Mucosa of rectum (tissue), 2 donors: ENCODE data around the gene MICALL1.
A peak's percentile ranks its signal among the peaks of the same experiment; 100 is the strongest.

ENCODE experiments used
- H3K27ac ChIP-seq, 2 donors: one replicate each; pipeline ENCODE4 v1.7.0; 2013; ENCODE audit warnings: inconsistent platforms in 2 of 2, low read depth in 2 of 2, low read length in 2 of 2
- H3K27me3 ChIP-seq, 2 donors: one replicate each; pipeline ENCODE4 v1.7.0; 2013; ENCODE audit warnings: low read length in 2 of 2; ENCODE audit not compliant: control insufficient read depth in 2 of 2, insufficient read depth in 2 of 2
- H3K36me3 ChIP-seq, 2 donors: one replicate each; pipeline ENCODE4 v1.7.0; 2013; ENCODE audit warnings: low read length in 2 of 2; ENCODE audit not compliant: control insufficient read depth in 2 of 2, insufficient read depth in 2 of 2
- H3K4me1 ChIP-seq, 2 donors: one replicate each; pipeline ENCODE4 v1.7.0; 2013; ENCODE audit warnings: low read length in 2 of 2, mild to moderate bottlenecking in 1 of 2; ENCODE audit not compliant: control insufficient read depth in 2 of 2, insufficient read depth in 2 of 2
- H3K4me3 ChIP-seq, 2 donors: one replicate each; pipeline ENCODE4 v1.7.0; 2013; ENCODE audit warnings: low read length in 2 of 2
- H3K9ac ChIP-seq, 2 donors: one replicate each; pipeline ENCODE4 v1.7.0; 2013; ENCODE audit warnings: low read length in 2 of 2, low read depth in 1 of 2, mild to moderate bottlenecking in 1 of 2
- H3K9me3 ChIP-seq, 2 donors: one replicate each; pipeline ENCODE4 v1.7.0; 2013; ENCODE audit warnings: low read length in 2 of 2; ENCODE audit not compliant: control insufficient read depth in 2 of 2
- donor health status: healthy.
- donor health status: Normal muscosa, but diverticular disease.

MICALL1 gene

DNA sequence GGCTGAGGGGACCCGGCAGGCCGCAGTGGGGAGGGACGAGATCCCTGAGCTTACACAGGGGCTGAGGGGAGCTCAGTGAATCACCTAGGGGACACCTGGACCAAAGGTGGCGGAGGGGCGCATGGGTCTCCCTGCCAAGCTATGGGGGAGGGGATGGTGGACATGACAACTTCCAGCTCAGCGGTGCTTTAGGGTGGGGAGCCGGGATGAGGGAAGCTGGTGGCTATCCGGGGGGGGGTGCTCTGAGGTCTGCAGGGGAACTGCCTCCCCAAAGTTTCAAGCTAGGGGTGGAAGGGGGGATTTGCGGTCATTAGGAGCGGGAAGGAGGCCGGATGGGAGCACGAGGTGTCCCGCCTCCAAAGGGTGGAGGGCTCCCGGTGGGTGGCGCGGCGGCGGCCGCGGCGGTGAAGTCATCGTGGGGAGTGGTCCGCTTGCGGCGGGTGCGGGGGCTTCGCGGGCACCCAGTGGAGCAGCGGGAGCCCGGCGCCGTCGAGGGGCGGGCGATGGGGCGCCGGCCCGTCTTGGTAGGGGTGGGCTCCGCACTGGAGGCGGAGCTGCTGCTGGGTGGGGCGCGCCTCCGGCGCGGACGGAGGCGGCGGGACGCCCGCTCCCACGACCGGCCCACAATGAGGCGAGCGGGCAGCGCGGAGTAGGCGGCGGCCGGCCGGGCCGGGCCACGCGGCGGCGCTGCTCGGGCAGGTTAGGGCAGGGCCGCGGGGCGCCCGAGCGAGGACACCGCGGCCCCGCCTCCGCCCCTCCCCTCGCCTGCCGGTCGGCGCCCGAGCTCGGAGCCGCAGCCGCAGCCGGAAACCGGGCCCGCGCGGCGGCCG lies at the start of gene MICALL1:
Gene MICALL1, plus strand, starts transcription at position 764 of the 830 bp plus-strand sequence. CDS start 126 bp downstream, outside the sequence.
- Histone ChIP-seq H3K4me1 (peaks cover 9 to 16% of the 10 kb centered on the region in 2 donors), H3K27ac (peak within 1 kb of the TSS; percentile 68), H3K9ac (peak within 1 kb of the TSS; percentile 78 to 80), H3K4me3 (peak within 1 kb of the TSS; percentile 69 to 77), H3K9me3 (no peaks in the 10 kb centered on the region), H3K36me3 (peaks cover 0 to 3% of the 10 kb centered on the region in 2 donors), H3K27me3 (no peaks in the 10 kb centered on the region)

DNA sequence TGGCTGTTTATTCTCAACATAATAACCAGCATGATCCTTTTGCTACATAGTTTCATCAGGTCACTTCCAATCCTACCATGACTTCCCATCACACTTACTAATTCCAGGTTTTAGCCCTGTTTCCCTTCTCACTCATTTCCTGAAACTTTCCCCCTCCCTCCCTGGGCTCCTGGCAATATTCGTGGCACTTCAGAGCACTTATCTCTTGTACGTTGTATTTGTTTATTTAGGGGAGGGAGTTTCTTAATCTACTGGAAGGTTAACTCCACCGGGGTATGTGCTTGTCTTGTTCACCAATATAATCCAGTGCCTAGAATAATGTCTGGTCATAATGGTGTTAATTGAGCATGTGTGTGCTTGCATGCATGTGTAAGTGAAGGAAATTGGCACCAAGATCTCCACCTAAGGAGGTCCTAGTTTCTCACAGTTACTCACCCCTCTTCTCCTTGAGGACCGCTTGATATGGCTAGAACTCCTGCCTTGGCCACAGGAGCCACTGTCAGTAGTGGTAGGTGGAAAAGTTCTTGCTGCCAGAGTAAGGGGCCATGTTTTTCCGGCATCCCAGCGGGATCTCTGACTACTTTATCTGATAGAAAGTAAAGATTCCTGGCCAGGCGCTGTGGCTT lies 45.2 kb upstream of the MICALL1 start:
- H3K36me3 ChIP-seq = peaks cover 56 to 75% of the 10 kb centered on the region in 2 donors
- H3K27ac ChIP-seq = no peak overlapping the region
- peaks cover 0 to 2% of the 10 kb centered on the region in 2 donors for H3K4me1 ChIP-seq
- H3K9me3 ChIP-seq = no peaks in the 10 kb centered on the region
- H3K4me3 ChIP-seq = no peak overlapping the region
- no peaks in the 10 kb centered on the region for H3K27me3 ChIP-seq
- H3K9ac ChIP-seq = no peak overlapping the region

GRCh38 chr22:37862570-37863325 lies 43.3 kb upstream of the MICALL1 start:
- H3K27ac ChIP-seq = no peak overlapping the region

DNA sequence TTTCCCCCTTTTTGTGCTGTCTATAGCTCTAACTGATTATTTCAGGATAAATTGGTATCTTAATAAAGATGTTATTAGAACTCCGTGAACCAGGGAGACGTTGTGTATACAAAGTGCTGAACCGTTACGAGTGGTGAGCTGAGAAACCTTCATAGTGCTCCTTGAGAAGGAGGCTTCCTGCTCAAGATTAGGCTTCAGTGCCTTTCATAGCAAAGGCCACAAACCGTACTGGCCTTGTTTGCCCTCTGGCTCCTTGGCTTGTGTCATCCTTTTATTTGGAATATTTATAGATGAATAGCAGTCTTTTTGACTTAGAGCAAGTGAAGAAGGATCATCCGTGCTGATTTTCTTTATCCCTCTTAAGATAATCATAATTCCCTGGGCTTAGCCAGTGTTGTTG lies 40.6 kb upstream of the MICALL1 start:
- no peaks in the 10 kb centered on the region for H3K27me3 ChIP-seq
- H3K9ac ChIP-seq = no peak overlapping the region
- H3K27ac ChIP-seq = no peak overlapping the region
- no peak overlapping the region for H3K4me3 ChIP-seq
- H3K36me3 ChIP-seq = peaks cover 57 to 73% of the 10 kb centered on the region in 2 donors
- H3K4me1 ChIP-seq = peaks cover 0 to 2% of the 10 kb centered on the region in 2 donors
- H3K9me3 ChIP-seq = no peaks in the 10 kb centered on the region

More at GRCh38 chr22:37862570-37863325, 43.3 kb upstream of the MICALL1 start:
- Histone ChIP-seq H3K9me3 (no peaks in the 10 kb centered on the region), H3K4me3 (no peak overlapping the region), H3K4me1 (peaks cover 0 to 2% of the 10 kb centered on the region in 2 donors), H3K27me3 (no peaks in the 10 kb centered on the region), H3K36me3 (peaks cover 58 to 76% of the 10 kb centered on the region in 2 donors), H3K9ac (no peak overlapping the region)

DNA sequence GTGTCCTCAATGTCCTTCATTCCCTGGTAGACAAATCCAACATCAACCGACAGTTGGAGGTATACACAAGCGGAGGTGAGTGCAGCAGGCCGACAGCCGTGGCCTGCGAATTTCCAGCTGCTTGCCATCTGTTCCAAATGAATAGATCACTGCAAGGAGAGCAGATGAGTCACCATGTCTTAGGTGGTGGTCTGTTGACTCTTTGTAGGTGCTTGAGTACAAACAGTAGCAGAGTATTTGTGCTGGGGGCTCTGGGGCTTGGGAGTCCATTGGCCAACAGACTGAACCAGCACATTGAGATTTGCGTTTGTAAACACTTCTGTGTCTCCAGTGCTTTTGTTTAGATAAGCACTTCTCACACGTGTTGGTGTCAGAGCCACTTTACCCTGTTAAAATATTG lies 35.8 kb upstream of the MICALL1 start:
- no peaks in the 10 kb centered on the region for H3K27me3 ChIP-seq
- no peak overlapping the region for H3K9ac ChIP-seq
- H3K4me1 ChIP-seq = no peaks in the 10 kb centered on the region
- peaks cover 48 to 67% of the 10 kb centered on the region in 2 donors for H3K36me3 ChIP-seq
- no peak overlapping the region for H3K27ac ChIP-seq
- H3K4me3 ChIP-seq = no peak overlapping the region
- H3K9me3 ChIP-seq = no peaks in the 10 kb centered on the region

DNA sequence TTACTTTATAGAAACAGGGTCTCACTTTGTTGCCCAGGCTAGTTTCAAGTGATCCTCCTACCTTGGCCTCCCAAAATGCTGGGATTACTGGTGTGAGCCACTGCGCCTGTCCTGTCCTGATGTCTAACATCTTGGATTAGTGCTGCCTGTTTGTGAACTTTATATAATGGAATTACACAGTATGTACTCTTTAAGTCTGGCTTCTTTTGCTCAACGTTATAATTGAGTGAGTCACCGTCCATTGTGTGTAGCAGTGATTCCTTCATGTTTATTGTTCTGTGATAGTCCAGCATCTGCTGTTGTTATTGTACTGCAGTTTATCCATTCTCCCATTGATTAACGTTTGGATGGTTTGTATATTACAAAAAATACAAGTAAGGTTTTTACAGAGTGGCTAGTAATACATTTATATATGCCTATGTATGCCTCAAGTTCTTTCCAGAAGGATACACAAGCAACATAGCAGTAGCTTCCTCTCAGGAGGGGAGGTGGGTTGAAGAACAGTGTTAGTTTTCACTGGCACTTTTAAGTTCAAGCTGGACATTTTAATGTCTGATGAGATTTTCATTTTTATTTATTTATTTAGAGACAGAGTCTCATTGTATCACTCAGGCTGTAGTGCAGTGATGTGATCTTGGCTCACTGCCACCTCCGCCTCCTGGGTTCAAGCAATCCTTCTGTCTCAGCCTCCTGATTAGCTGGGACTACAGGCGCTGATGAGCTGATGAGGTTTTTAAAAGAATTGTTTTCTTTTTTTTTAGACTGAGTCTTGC lies 25.2 kb upstream of the MICALL1 start:
- peak overlapping the region in 1 of 2 donors; percentile 9 for H3K27ac ChIP-seq
- H3K36me3 ChIP-seq = peaks cover 39 to 46% of the 10 kb centered on the region in 2 donors
- no peak overlapping the region for H3K9ac ChIP-seq
- no peak overlapping the region for H3K4me3 ChIP-seq
- H3K27me3 ChIP-seq = no peaks in the 10 kb centered on the region
- H3K4me1 ChIP-seq = no peaks in the 10 kb centered on the region
- no peaks in the 10 kb centered on the region for H3K9me3 ChIP-seq

DNA sequence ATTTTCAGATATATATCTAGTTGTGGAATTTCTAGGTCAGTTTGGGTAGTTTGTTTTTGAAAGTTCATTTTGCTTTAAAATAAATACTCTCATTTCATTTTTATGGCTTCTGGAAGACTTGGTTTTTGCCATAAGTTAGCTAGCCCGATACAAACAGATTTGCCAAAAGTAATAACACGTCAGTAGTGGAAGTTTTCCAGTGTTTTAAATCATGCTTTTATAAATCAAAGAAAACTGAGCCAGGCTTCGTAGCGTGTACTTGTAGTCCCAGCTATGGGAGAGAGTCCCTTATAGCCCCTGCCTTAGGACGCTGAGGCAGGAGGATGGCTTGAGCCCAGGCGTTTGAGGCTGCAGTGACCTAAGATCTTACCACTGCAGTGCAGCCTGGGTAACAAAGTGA lies 21.7 kb upstream of the MICALL1 start:
- H3K36me3 ChIP-seq = peaks cover 32 to 44% of the 10 kb centered on the region in 2 donors
- no peaks in the 10 kb centered on the region for H3K27me3 ChIP-seq
- no peak overlapping the region for H3K27ac ChIP-seq
- H3K9ac ChIP-seq = no peak overlapping the region
- H3K4me1 ChIP-seq = no peaks in the 10 kb centered on the region
- no peak overlapping the region for H3K4me3 ChIP-seq
- H3K9me3 ChIP-seq = no peaks in the 10 kb centered on the region

DNA sequence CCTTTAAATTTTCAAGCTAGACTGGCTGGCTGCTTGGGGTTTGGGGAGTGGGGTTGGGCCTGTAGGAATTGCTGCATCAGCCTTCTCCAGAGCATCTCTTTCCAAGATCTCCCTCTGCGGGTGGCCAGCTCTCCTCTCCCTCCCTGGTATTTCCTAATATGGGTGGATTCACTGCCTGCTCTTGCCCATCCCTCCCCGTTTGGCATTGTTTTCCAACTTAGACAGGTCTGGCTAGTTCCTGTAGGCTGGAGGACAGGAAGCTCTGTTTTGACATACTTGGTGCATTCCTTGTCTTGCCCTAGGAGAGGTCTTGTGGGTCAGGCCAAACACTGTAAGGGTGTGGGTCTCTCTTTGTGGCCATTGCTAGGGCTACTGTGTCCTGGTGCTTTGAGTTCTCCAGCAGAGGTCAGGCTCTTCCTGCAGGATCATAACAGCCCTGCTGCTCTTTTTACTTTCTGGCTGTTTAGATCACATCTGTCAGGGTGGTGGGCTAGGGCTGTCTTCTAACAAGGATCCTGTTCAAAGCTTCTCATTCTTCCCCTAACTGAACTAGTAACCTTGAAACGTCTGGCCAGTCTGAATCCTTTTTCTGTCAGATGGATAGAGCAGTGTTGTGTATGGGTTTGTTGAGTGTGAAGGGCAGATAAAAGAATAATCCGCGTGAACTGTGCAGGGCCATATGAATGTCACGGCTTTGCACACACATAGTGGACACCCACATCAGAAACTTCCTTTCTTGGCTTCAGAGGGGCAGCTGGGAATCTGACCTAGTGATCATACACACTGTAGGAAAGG lies 18.3 kb upstream of the MICALL1 start:
- Histone ChIP-seq H3K27me3 (no peaks in the 10 kb centered on the region), H3K4me3 (no peak overlapping the region), H3K36me3 (peaks cover 19 to 28% of the 10 kb centered on the region in 2 donors), H3K4me1 (no peaks in the 10 kb centered on the region), H3K9ac (no peak overlapping the region), H3K27ac (peak overlapping the region; percentile 12 to 15), H3K9me3 (no peaks in the 10 kb centered on the region)

DNA sequence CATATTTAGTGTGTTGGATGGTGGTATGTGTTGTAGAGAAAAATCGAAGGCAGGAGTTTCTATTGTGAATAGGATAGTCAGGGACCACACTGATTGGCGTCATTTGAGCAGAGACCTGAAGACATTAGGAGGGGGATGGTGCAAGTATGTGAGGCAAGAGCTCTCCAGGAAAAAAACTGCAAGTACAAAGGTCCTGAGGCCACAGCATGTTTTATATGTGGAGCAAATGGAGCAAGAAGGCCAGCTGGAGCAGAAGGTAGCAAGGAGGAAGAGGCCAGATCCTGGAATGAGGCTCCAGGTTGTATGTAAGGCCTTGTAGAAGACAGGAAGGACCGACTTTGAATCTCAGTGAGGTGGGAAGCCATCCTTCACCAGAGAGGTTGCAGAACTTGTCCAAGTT lies 14.2 kb upstream of the MICALL1 start:
- Histone ChIP-seq H3K27me3 (no peaks in the 10 kb centered on the region), H3K27ac (no peak overlapping the region), H3K9me3 (no peaks in the 10 kb centered on the region), H3K36me3 (peaks cover 15 to 23% of the 10 kb centered on the region in 2 donors), H3K4me1 (peaks cover 8 to 10% of the 10 kb centered on the region in 2 donors), H3K9ac (no peak overlapping the region), H3K4me3 (no peak overlapping the region)
